HG03575 (cell line): ENCODE results near the gene TMEFF1.

Source experiments
- ATAC-seq: cut with Tn5 transposase; IDR thresholded peaks from one replicate; pipeline ENCODE4 v1.9.1; 2021; ENCODE audit not compliant: unreplicated experiment, insufficient number of reproducible peaks, low FRiP score; ENCODE audit errors: extremely low read depth

TMEFF1 gene

DNA sequence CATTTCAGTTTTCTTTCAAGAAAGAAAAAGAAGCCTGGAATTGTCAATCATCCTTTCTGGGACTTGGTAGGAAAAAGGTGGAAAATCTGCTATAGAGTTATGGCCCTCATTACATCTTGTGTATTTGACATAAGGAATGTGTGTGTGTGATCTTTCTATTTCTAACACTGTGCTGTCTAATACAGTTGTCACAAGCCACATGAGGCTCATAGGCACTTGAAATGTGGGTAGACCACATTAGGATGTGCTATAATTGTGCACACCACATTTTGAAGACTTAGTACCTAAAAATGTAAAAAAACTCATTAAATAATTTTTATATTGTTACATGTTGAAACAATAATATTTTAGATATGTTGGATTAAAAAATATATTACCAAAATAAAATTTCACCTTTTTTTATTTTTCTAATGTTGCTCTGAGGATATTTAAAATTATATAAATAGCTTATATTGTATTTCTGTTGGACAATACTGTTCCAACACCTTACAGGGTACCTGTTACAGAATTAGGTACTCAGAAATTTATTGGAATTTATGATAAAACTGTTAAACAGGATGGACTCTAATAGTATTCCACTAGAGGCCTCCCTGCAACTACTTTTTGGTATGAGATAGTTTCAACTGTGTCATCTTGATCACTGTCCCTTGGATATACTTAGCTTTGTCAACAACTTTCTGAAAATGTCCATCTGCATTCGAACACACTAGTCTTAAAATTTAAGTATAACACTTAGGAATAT is 27.6 kb upstream of the TMEFF1 start:
- no peak for ATAC-seq

DNA sequence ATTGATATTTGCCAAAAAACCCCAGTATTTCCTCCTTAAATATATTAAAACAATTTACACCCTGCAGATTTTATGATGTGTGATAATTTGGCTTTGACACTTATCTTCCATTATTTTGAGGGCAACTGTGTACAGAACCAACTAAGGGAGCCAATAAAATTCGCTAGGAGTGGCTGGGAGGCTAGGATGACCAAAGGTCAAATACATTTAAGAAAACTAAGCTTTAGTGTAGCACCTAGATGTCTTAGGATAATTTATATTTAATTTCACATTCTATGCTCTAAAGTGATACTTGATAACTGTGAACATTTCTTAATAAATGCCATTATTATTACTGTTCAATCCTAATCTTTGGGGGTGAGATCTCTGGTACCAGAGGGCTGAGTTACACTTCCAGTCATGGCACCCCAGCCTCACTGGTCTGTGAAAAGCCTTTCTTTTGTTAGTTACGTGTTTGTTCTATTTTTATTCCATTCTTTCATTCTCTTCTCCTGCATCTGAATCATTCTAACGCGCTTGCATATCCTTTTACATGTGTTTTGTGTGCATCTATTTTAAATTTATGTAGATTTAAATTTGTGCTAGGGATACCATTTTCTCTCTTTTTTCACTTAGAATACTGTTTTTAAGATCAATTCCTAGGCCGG is 26.9 kb upstream of the TMEFF1 start:
- ATAC-seq = no peak

DNA sequence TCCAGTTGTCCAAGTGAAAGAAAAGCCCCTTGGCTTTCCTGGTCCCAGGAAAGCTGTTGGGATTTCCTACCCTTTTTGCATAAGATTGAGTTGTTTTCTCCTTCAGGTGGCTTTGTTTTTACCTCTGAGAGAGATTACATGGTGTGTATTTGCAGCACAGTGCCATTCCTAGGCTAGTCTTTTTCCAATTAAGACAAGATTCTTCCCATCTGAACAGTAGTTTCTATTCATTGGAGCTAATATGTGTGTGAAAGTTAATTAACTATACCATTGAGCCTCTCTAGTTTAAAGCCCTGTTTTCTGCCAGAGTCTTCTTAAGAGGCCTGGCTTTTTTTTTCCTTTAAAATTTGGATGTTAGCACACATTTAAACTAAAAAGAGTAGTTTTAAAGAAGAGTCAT is 25.9 kb upstream of the TMEFF1 start:
- no peak for ATAC-seq

DNA sequence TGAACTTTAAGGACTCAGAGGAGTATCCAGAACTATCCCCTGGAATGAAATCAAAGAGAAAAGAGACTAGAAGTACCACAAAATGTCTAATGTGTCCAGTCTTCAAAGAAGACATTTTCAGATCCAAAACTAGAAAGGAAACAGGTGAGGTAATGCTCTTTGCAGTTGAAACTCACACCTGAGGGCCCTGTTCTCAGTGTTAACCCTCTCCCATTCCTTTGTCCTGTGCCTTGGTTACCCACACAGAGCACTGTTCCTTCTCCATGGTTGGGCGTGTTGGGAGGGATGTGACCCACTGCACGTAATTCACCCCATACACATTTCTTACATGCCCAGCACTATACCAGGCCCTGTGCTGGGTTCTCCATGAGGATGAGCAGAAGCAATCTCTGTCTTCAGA is 24.7 kb upstream of the TMEFF1 start:
- no peak for ATAC-seq

DNA sequence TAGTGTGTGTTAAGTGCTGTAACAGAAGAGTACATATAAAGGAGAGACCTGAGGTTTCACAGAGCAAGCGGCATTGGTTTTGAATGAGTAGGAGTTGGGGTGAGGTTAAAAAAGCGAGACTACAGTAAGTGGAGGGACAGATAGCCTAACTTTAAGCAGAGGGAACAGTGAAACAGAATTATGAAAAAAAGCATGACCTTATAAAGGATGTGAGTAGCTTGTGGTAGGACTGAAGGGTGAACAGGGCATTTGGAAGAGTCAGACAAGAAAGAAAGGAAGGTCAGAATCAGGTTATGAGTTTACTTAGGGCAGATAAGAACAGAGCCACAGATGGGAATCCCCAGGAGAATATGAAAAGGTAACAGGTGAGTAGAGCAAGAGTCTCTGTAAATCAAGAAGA is 23.5 kb upstream of the TMEFF1 start:
- ATAC-seq = peak; percentile 74

DNA sequence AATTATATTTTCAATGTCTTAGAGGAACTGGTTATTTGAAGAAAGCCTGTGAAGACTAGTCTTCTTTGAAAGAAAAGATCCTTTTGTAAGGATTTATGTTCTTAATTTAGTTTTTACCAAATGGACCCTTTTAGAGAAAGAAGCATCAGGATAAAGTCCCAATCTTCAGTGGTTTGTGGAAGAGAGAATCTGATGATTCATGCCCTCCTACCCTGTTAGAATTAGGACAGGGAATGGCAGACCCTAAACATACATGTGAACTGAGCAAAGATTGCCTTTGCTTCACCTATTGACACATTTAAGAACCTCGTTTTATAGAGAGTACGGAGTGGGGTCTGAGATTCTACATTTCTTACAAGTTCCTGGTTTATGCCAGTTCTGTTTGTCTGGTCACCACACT is 20.1 kb upstream of the TMEFF1 start:
- no peak for ATAC-seq

DNA sequence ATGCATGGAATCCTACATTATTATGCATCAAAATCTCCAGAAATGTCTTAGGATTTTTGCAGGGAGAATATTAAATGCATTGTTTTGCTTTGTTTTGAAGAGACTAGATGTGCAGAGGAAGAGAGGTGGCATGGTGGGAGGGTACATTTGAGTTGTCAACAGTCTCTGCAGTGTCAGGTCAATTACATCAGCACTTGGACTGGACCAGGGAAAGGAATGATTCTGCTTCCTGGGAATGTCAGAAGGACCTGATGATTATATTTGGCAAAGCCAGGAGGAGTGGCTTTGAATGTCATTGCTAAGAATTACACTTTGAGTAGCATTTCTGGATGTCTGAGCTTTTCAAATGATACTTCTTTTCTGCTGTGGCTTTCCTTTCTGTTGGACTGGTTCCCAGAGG is 17.5 kb upstream of the TMEFF1 start:
- ATAC-seq = no peak

DNA sequence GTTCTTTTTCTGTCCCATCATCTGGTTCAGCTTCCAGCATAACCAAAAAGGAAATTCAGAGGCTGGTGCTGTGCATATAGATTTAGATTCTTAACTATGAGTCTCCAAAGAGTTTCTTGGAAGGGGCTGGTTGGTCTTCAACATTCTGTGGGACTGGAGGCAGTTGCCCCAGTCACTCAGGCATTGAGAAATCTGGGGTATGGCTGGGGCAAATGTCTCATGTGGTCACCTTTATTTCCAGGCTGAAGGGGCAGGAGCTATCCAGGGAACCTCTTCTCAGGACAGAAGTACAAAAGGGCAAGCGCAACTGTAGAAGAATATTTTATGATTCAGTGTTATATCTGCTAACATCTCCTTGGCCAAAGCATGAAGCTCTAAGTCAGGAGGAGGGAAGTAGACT is 15.4 kb upstream of the TMEFF1 start:
- ATAC-seq = no peak

DNA sequence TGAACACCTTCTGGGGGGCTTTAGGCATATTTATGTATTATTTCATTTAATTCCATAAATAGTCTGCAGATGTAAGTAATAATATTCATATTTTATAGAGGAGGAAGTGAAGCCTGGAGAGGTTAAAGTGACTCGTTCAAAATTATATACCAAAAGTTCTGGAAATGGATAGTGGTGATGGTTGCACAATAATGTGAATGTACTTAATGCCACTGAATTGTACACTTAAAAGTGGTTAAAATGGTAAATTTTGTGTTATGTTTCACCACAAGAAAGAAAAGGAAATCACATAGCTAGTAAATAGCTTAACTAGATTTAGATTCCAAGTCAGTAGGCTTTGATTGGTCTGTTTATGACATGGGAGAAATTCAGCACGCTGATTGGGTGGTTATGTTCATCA is 13.0 kb upstream of the TMEFF1 start:
- ATAC-seq = no peak

DNA sequence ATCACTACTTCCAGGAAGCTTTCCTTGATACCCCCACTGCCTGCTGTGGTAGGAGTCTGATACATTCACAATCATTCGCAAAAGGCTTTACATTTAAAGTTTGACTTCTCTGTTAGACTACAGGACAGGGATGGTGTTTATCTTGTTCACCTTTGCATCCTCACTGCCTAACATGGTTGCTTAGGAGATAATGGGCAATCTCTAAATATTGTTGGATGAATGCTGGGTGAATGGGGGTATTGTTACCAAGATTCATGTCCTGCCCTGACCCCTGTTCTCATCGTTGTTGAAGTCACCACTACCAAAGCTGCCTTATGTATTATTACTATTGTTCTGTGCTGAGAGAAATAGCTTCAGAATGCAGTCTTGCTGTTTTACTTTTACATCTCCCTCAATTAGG is 7.7 kb upstream of the TMEFF1 start:
- ATAC-seq = no peak

DNA sequence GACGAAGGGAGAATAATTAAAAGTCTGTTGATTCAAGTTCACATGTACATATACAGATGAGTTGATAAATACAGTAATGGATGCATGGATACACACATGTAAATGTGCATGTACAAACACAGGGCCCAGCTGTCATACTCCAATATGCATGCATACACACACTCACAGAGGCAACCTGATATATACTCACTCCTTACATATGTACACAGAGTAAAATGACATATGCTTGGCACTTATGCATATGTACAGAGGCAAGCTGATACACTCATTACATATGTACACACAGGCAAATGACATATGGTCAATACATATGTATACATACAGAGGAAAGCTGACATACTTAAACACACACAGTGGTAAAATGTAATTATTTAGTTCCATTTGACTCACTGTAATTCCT is 7.2 kb upstream of the TMEFF1 start:
- no peak for ATAC-seq

DNA sequence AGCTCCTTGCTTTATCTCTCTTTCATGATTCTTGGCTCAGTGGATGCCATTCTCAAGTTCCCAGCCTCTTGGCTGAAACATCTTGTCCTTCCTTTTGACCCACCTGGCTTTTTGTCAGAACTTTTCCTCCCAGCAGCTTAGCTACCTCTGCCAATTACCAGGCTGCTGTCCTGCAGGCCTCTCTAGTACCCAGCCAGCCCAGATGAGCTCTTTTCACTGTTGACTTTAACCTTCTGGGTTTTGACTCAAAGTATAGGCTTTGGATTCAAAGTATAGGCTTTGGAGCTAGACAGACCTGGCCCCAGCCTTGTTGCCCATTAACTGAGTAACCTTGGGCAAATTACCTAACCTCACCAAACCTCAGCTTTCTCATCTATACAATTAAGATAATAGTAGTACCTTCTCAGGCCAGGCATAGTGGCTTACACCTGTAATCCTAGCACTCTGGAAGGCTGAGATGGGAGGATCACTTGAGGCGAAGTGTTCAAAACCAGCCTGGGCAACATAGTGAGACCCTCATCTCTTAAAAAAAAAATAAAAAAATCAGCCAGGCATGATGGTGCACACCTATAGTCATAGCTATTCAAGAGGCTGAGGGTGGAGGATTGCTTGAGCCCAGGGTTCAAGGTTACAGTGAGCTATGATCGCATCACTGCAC is 6.6 kb upstream of the TMEFF1 start:
- no peak for ATAC-seq

DNA sequence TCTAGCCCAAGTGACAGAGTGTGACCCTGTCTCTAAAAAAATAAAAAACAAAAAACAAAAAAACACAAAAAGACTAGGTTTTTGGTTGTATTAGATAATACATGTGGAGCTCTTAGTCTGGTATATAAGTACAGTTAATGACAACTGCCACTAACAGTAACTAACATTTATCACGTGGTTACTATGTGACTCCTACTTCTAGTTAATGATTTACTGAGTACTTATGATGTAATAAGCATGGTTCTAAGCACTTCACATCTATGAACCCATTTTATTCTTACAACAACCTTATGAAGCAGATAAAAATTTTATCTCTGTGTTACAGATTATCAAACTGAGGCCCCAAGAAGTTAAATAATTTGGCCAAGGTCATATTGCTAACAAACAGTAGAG is 6.1 kb upstream of the TMEFF1 start:
- ATAC-seq = no peak

DNA sequence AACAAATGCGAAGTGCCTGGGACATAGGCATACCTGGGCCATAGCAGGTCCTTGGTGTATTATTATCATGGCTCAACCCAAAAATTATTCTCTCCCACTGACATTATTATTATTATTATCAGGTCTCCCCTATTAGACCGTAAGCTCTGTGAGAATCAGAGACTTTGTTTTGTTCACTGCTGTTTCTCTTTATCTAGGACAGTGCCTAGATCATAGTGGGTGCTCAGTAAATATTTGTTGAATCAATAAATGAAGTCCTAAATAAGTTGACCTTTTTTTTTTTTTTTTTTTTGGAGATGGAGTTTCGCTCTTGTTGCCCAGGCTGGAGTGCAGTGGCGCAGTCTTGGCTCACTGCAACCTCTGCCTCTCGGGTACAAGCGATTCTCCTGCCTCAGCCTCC is 4.9 kb upstream of the TMEFF1 start:
- no peak for ATAC-seq

DNA sequence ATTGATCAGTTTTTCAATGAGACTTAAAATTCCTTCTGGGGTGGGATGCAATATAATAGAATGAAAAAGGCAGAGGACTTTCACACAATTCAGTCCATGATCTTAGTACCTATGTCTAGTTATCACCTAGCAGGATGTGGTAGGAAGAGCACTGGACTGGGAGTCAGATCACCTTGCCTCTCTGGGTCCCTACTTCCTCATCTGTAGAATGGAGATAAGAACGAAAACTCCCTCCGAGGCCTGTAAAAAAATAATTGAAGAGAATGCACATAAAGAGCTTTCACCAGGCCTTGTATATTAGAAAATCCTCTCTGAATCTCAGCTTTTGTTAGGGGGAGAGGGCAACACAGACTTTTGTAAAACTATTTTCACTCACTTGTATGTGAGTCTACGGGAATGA is 681 bp upstream of the TMEFF1 start:
- no peak for ATAC-seq

DNA sequence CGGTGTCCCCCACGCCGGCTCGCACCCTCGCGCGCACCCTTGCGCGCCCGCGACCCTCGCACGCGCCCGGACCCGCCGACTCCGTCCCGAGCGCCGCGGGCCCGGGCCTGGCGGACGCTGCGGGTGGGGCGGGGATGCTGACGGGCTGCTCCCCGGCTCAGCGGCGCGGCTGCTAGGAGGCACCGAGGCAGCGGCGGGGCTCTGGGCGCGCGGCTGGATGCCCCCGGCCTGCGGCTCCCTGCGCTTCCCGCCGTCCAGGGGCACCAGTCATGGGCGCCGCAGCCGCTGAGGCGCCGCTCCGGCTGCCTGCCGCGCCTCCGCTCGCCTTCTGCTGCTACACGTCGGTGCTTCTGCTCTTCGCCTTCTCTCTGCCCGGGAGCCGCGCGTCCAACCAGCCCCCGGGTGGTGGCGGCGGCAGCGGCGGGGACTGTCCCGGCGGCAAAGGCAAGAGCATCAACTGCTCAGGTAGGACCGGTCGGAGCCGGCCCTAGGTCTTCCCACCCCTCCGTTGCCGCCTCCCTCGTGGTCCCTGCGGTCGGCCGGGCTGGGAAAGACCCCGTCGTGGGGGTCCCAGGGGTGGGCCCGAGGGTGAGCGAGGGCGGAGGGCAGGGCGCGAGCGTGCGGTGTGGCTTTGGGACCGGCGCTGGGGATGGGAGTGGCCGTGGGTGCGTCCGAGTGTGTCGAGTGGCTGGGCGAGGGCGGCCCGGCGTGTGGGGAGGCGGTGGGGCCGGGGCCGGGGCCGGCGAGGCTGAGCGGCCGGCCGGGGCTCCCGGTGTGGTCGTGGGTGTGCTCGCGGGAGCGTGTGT is 530 bp downstream of the TMEFF1 start:
- no peak for ATAC-seq

DNA sequence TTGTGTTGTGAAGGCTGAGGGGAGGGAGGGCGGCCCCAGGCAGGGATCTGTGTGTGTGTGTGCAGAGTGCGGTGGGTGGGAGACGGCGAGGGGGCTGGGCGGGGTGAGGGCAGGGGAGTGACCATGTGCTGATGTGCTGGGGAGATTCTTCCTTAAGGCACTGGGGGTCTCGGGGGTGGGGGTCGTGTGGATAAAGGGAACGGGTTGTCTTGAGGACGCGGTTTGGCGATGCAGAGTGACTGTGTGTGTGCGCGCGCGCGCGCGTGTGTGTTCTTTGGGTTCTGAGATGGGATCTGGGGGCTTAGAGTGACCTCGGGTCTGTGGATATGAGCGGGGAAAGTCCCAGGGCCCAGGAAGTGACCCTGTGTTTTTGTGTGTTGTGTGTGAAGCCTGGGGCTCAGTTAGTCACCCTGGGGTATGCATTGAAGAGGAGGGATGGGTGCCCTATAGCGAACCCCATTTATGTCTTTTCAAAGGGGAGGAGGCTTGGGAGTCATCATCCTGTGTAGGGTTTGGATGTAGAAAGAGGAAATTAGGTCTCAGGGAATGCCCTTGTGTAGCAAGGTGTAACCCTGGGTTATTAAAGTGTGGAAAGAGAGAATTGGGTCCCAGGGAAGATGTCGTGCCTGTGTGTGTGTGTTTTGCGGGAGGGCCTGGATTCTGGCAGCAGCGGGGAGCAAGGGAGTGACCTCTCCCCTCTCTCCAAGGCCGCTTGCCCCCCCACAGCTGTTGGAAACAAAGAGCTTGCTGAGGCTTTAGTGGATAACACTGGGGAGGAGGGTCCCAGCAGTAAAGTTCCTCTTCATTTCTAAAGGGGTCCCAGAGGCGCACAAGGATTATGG is 1.4 kb downstream of the TMEFF1 start:
- ATAC-seq = no peak

DNA sequence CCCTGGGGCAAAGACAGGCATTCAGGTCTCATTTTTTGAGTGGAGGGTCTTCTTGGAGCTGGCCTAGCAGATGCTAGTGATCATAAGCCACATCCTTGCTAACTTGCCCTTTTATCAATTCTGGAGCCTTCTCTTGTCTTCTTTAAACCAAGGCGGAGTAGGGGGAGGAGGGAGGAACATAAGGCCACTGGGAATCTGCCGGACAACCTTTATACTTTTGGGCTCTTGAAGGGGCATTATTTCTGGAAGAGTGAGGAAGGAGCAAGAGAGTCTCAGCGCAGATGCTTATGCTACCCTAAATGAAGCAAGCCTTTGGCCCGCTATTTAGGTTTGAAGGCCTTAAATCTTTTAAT is 2.0 kb downstream of the TMEFF1 start:
- no peak for ATAC-seq

DNA sequence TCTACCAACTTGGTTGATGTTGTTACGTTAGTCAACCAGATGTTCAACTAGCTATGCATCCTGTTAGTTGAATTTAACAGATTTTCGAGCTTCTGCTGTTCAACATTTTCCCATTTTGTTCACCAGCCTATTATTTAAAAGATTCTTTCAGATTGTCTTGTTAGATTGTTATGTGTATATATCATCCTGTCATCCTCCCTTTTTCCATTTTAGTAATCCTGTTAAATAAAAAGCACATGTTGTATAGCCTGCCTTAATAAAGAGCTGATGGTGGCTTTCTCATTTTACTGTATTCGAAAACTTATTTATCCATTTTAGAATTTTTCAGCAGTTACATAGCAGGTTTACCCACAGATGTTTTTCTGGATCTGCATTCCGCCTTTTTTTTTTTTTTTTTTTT is 4.3 kb downstream of the TMEFF1 start:
- no peak for ATAC-seq
